Activated T-helper 1 cell treated with anti-CD3 and anti-CD28 coated beads, Interleukin-2, amount 50 U/mL, for 16 hours (primary cell): Measurements from ENCODE around the gene C1orf198.

Experiments
- DNase-seq, 2 donors: peaks; one replicate each; pipeline ENCODE4 v3.0.0-alpha.2; 2020; ENCODE audit warnings: low read depth in 1 of 2, low spot score in 1 of 2

Gene C1orf198

GRCh38 chr1:230814949-230815692 lies 53.2 kb downstream of the C1orf198 start:
- no peak for DNase-seq

GRCh38 chr1:230812568-230812967 lies 55.8 kb downstream of the C1orf198 start:
- no peak for DNase-seq

GRCh38 chr1:230809256-230809990 lies 58.9 kb downstream of the C1orf198 start:
- DNase-seq, result no peak

- DNase-seq, result no peak
Measured at GRCh38 chr1:230808281-230808872, 59.9 kb downstream of the C1orf198 start.

- no peak for DNase-seq
Measured at GRCh38 chr1:230807561-230808280, 60.6 kb downstream of the C1orf198 start.

- DNase-seq, result no peak
Measured at GRCh38 chr1:230807029-230807428, 61.3 kb downstream of the C1orf198 start.

- no peak for DNase-seq
Measured at GRCh38 chr1:230806552-230806951, 61.8 kb downstream of the C1orf198 start.

GRCh38 chr1:230804396-230804795 lies 63.9 kb downstream of the C1orf198 start:
- no peak for DNase-seq

- DNase-seq, result no peak
Measured at GRCh38 chr1:230800891-230801840, 67.2 kb downstream of the C1orf198 start.

- no peak for DNase-seq
Measured at GRCh38 chr1:230798491-230798890, 69.8 kb downstream of the C1orf198 start.

- no peak for DNase-seq
Measured at GRCh38 chr1:230797942-230798365, 70.4 kb downstream of the C1orf198 start.

GRCh38 chr1:230797376-230797920 lies 70.9 kb downstream of the C1orf198 start:
- DNase-seq, result no peak

- DNase-seq, result no peak
Measured at GRCh38 chr1:230796626-230797025, 71.7 kb downstream of the C1orf198 start.

GRCh38 chr1:230794871-230795605 lies 73.3 kb downstream of the C1orf198 start:
- no peak for DNase-seq

GRCh38 chr1:230794431-230794830 lies 73.9 kb downstream of the C1orf198 start:
- DNase-seq, result no peak

GRCh38 chr1:230793463-230793745 lies 74.9 kb downstream of the C1orf198 start:
- DNase-seq, result no peak

GRCh38 chr1:230792691-230793462 lies 75.4 kb downstream of the C1orf198 start:
- DNase-seq, result no peak

- DNase-seq, result no peak
Measured at GRCh38 chr1:230791986-230792564, 76.2 kb downstream of the C1orf198 start.
